NCI-H128 (cell line): ENCODE measurements around the gene CSAD.
"Not testable (repeated sequence)": the region's sequence is repeated elsewhere in the genome, so short reads cannot be mapped to it uniquely, and the experiment has no call there.

Source experiments
- DNase-seq: peaks from one replicate; lab custom pipeline; 2025; ENCODE audit not compliant: unreplicated experiment; lab: John Stamatoyannopoulos, UW

Gene CSAD

GRCh38 chr12:53113136-53113705, 67.5 kb downstream of the CSAD start:
- no peak for DNase-seq

DNA sequence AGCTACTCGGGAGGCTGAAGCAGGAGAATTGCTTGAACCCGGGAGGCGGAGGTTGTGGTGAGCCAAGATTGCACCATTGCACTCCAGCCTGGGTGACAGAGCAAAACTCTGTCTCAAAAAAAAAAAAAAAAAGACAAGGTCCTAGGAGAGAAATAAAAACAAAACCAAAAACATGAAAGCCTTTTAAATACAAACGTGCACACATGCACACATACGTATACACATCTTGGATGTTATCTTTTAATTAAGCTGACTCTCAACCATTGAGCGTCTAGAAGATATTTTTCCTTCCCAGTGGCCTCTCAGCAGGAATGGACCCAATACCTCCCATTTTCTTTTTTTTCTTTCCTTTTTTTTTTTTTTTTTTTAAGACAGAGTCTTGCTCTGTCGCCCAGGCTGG, 68.3 kb downstream of the CSAD start:
- not testable (repeated sequence) for DNase-seq
